Endodermal cell (in vitro differentiated cells): ENCODE results near the gene OR8B8. TPM values are rescaled to one million over a fixed set of nuclear protein-coding genes. Genes with fewer than 3 reads are reported as not detected.
"Not testable (repeated sequence)": the region's sequence is repeated elsewhere in the genome, so short reads cannot be mapped to it uniquely, and the experiment has no call there.

ENCODE experiments used
- DNase-seq: peaks from one replicate; pipeline ENCODE4 v3.0.0-alpha.2; 2017
- H3K27ac ChIP-seq: 2 replicates; pipeline ENCODE4 v1.5.1; 2013; ENCODE audit warnings: mild to moderate bottlenecking, low read depth, low read length, moderate library complexity
- H3K27me3 ChIP-seq: 2 replicates; pipeline ENCODE4 v1.6.1; 2013; ENCODE audit warnings: mild to moderate bottlenecking, low read length, moderate library complexity; ENCODE audit not compliant: insufficient read depth, control insufficient read depth, poor library complexity, severe bottlenecking
- H3K36me3 ChIP-seq: 2 replicates; pipeline ENCODE4 v1.7.0; 2013; ENCODE audit warnings: mild to moderate bottlenecking, low read length, moderate library complexity; ENCODE audit not compliant: control insufficient read depth, insufficient read depth
- H3K4me1 ChIP-seq: one replicate; pipeline ENCODE4 v1.7.0; 2013; ENCODE audit warnings: low read length; ENCODE audit not compliant: control insufficient read depth, insufficient read depth
- H3K4me3 ChIP-seq: 2 replicates; pipeline ENCODE4 v1.5.1; 2013; ENCODE audit warnings: mild to moderate bottlenecking, low read length, moderate library complexity
- H3K9ac ChIP-seq: 2 replicates; pipeline ENCODE4 v1.6.1; 2013; ENCODE audit warnings: mild to moderate bottlenecking, low read length, moderate library complexity; ENCODE audit not compliant: poor library complexity, severe bottlenecking; ENCODE audit errors: extremely low read depth
- H3K9me3 ChIP-seq: 2 replicates; pipeline ENCODE4 v1.6.1; 2013; ENCODE audit warnings: mild to moderate bottlenecking, low read length, moderate library complexity; ENCODE audit not compliant: control insufficient read depth
- H3K27ac Mint-ChIP-seq: 2 replicates; pipeline ENCODE4 v1.8.0; 2020; ENCODE audit warnings: mixed read lengths
- H3K27me3 Mint-ChIP-seq: 2 replicates; pipeline ENCODE4 v1.8.0; 2021; ENCODE audit warnings: mild to moderate bottlenecking, mixed read lengths; ENCODE audit not compliant: insufficient read depth
- H3K36me3 Mint-ChIP-seq: 2 replicates; pipeline ENCODE4 v1.8.0; 2020; ENCODE audit warnings: low read depth, mixed read lengths
- H3K4me1 Mint-ChIP-seq: 2 replicates; pipeline ENCODE4 v1.8.0; 2020; ENCODE audit warnings: mixed read lengths
- H3K4me3 Mint-ChIP-seq: 2 replicates; pipeline ENCODE4 v1.8.0; 2020; ENCODE audit warnings: mild to moderate bottlenecking, moderate library complexity, mixed read lengths
- H3K9me3 Mint-ChIP-seq: 2 replicates; pipeline ENCODE4 v1.8.0; 2020; ENCODE audit warnings: mild to moderate bottlenecking, mixed read lengths
- CTCF ChIP-seq: fragments of 200-600 bp; sonication (generic); conservative IDR thresholded peaks from 2 replicates; pipeline ENCODE4 v1.5.0; 2021; ENCODE audit warnings: antibody characterized with exemption, mild to moderate bottlenecking
- WGBS, 2 experiments: methylation state at CpG; one replicate each; pipeline versions ENCODE4 v1.1.5 to v1.1.7; 2013; ENCODE audit warnings: missing lambda C conversion rate in 2 of 2, mixed read lengths in 1 of 2; ENCODE audit not compliant: insufficient coverage in 1 of 2, insufficient read length in 1 of 2; 5-methylcytosine and 5-hydroxymethylcytosine counted together
- total RNA-seq, 2 donors: library from RNA; stranded (reverse); fragmentation: NEBNext Ultra II Directional in 1 of 2; extraction: Animal tissue kit (Norgen Biotek cat#: 25700) in 1 of 2; gene quantifications; 2 replicates in 1 of 2; 3 replicates in 1 of 2; pipeline ENCODE4 v1.2.1, GENCODE V29; 2021

OR8B8 gene
- total RNA-seq, 2 donors from 2014 or later, result not detected

DNA sequence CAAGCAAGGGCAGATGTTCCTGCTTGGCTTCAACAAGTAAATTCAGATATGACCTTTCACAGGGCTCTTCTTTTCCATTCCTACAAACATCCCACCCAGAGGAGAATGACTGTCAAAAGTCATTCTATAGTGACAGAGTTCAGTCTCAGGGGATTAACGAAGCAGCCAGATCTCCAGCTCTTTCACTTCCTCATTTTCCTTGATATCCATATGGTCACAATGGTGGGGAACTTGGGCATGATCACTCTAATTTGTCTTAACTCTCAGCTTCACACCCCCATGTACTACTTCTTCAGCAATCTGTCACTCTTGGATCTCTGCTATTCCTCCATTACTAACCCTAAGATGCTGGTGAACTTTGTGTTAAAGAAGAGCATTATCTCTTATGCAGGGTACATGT, 15.0 kb upstream of the OR8B8 start:
- no peaks in the 10 kb centered on the region for H3K27me3 Mint-ChIP-seq
- H3K27ac Mint-ChIP-seq, result no peak overlapping the region
- no peak overlapping the region for H3K4me3 Mint-ChIP-seq
- no peaks in the 10 kb centered on the region for H3K36me3 Mint-ChIP-seq
- H3K9me3 Mint-ChIP-seq, result peaks cover 2% of the 10 kb centered on the region
- no peaks in the 10 kb centered on the region for H3K4me1 Mint-ChIP-seq
- no peak overlapping the region for H3K9ac ChIP-seq
- no peaks in the 10 kb centered on the region for H3K36me3 ChIP-seq
- no peak for TF ChIP-seq CTCF
- WGBS, 2 experiments, result 89 to 94% methylated on average over 1 of the region's 1 CpG
- H3K9me3 ChIP-seq, result no peaks in the 10 kb centered on the region
- no peaks in the 10 kb centered on the region for H3K27me3 ChIP-seq
- no peaks in the 10 kb centered on the region for H3K4me1 ChIP-seq
- no peak overlapping the region for H3K4me3 ChIP-seq
- H3K27ac ChIP-seq, result no peak overlapping the region
- no peak for DNase-seq

- not testable (repeated sequence) for H3K4me3 Mint-ChIP-seq, H3K36me3 Mint-ChIP-seq, H3K9me3 Mint-ChIP-seq, H3K9me3 ChIP-seq, H3K4me3 ChIP-seq, H3K27ac Mint-ChIP-seq, H3K27me3 Mint-ChIP-seq, H3K4me1 ChIP-seq, H3K9ac ChIP-seq, H3K27me3 ChIP-seq, H3K4me1 Mint-ChIP-seq, H3K27ac ChIP-seq, H3K36me3 ChIP-seq, DNase-seq
- WGBS, 2 experiments, result 96 to 97% methylated on average over 6 to 7 of the region's 7 CpGs
Measured at GRCh38 chr11:124459379-124459778, 13.9 kb upstream of the OR8B8 start.

DNA sequence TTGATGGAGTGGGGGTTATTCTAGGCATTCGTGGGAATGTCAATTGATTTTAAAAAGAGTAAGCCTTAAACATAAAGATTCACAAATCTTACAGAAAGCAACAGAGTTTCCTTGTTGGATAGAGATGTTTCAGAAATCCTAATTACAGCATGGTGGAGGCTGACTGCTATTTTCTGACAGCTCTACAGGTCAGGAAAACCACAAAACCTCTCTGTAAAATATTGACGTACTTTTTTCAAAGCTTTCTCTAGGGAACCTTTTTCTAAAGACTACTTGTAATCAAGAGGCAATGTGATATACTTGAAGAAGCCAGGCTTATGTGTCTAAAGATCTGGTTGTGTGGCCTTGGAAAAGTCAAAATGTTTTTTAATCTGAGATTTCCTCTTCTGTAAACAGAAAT, 9.1 kb upstream of the OR8B8 start:
- no peak overlapping the region for H3K4me3 ChIP-seq
- no peak overlapping the region for H3K9ac ChIP-seq
- no peak for DNase-seq
- Mint-ChIP-seq H3K9me3 (peaks cover under 1% of the 10 kb centered on the region), H3K27ac (no peak overlapping the region), H3K36me3 (no peaks in the 10 kb centered on the region), H3K4me1 (no peaks in the 10 kb centered on the region), H3K4me3 (no peak overlapping the region), H3K27me3 (peaks cover 1% of the 10 kb centered on the region)
- H3K9me3 ChIP-seq, result no peaks in the 10 kb centered on the region
- H3K27me3 ChIP-seq, result no peaks in the 10 kb centered on the region
- H3K4me1 ChIP-seq, result no peaks in the 10 kb centered on the region
- H3K27ac ChIP-seq, result no peak overlapping the region
- no peak for TF ChIP-seq CTCF
- H3K36me3 ChIP-seq, result no peaks in the 10 kb centered on the region
- 40% methylated on average over 1 of the region's 2 CpGs; no CpG with 5 or more reads in 1 of the 2 experiments for WGBS, 2 experiments

DNA sequence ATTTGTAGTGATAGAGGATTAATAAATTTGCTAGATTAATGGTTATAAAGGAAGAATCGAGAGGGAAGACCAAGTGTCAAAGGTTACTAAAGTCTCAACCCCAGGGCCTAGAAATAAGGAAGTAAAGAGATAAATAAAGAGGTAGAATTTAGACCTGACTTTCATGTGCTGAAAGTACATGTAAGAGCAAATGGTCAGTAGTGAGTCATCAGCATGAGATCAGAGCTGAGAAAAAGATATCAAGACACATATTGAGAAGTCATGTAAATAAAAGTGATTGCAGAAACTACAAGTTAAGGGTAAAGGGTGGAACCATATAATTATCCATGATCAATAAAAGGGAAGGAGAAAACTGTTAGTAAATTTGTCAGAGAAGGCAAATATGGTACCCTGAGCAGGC, 1.4 kb upstream of the OR8B8 start:
- H3K27me3 Mint-ChIP-seq, result no peaks in the 10 kb centered on the region
- no peaks in the 10 kb centered on the region for H3K36me3 ChIP-seq
- no peak overlapping the region for H3K4me3 Mint-ChIP-seq
- H3K9ac ChIP-seq, result no peak overlapping the region
- H3K36me3 Mint-ChIP-seq, result no peaks in the 10 kb centered on the region
- peaks cover 5% of the 10 kb centered on the region for H3K27me3 ChIP-seq
- H3K4me1 ChIP-seq, result no peaks in the 10 kb centered on the region
- whole genome bisulfite sequencing, 2 experiments, result 84 to 91% methylated on average over 1 of the region's 1 CpG
- no peaks in the 10 kb centered on the region for H3K9me3 ChIP-seq
- H3K9me3 Mint-ChIP-seq, result no peaks in the 10 kb centered on the region
- no peak overlapping the region for H3K27ac Mint-ChIP-seq
- no peak overlapping the region for H3K27ac ChIP-seq
- no peak for TF ChIP-seq CTCF
- H3K4me1 Mint-ChIP-seq, result peaks cover 9% of the 10 kb centered on the region
- no peak for DNase-seq
- H3K4me3 ChIP-seq, result no peak overlapping the region
